ENCODE data around the gene LIMS2. TPM values are rescaled to one million over a fixed set of nuclear protein-coding genes. Genes with fewer than 3 reads are reported as not detected.

Gene LIMS2
- total and polyA plus RNA-seq, 2 donors (not counting 3 experiments of a cell fraction or from before 2014, with no cell fraction given) = 48.3 to 55.6 TPM

DNA sequence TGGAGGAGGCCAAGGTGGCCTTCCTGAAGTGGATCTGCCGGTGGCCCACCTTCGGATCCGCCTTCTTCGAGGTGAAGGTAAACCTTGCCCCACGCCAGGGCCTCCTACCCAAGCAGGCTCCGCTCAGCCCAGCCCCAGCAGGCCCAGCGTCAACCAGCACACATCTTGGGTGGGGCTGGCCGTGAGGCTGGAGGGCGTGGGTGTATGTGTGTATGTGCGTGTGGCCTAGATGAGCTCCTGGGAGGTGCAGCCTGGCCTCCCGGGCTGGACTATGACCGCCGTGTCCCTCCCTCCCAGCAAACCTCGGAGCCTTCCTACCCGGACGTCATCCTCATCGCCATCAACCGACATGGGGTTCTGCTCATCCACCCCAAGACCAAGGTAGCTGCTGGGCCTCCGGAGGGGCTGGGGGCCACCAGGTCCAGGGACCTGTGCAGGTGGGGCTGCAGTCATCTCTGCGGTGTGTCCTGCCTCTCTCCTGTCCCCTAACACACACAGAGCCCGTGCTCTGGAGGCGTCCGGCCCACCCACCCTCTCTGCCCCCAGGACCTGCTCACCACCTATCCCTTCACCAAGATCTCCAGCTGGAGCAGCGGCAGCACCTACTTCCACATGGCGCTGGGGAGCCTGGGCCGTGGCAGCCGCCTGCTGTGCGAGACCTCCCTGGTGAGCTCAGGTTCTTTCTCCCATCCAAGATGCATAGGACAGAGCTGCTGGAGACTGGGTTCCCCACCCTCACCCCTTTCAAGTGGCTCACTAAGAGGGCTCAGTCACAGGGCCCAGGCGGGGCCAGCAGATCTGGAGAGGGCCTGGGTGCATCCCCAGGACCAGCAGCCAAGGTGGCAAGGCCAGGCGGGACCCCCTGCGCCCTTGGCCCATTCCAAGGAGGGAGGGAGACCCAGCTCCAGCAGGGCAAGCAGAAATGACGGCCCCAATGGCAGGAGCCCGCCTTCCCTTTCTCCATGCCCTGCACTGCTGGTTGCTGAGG lies 38.8 kb downstream of the LIMS2 start:
- Histone ChIP-seq H3K9me1 (replicated peaks; ENCODE audit: control insufficient read depth, extremely low read depth, insufficient read depth, low read length) (no peaks in the 10 kb centered on the region), H3K4me3 (replicated peaks in 1 of 3; ENCODE audit: insufficient read depth in 1 of 3, low read depth in 1 of 3, low read length in 3 of 3) (no peak overlapping the region), H3K27me3 (ENCODE audit: control insufficient read depth in 2 of 2, insufficient read depth in 2 of 2, low read length in 2 of 2) (no peaks in the 10 kb centered on the region), H3K9me3 (replicated peaks; ENCODE audit: control insufficient read depth, insufficient read depth, low read length) (no peaks in the 10 kb centered on the region), H2AFZ (ENCODE audit: low read depth, low read length) (no peak overlapping the region), H3K27ac (ENCODE audit: insufficient read depth, low read depth, low read length) (peak overlapping the region; percentile 92), H3K4me1 (ENCODE audit: control insufficient read depth, extremely low read depth, insufficient read depth, low read length) (peaks cover 26% of the 10 kb centered on the region), H3K79me2 (ENCODE audit: control insufficient read depth, insufficient read depth, low read length) (no peaks in the 10 kb centered on the region), H3K4me2 (ENCODE audit: insufficient read depth, low read length) (no peak overlapping the region), H3K36me3 (ENCODE audit: control insufficient read depth in 2 of 2, extremely low read depth in 1 of 2, insufficient read depth in 2 of 2, low read length in 2 of 2) (no peaks in the 10 kb centered on the region), H3K9ac (replicated peaks; ENCODE audit: extremely low read depth, insufficient read depth, low read length) (peak overlapping the region; percentile 76), H4K20me1 (replicated peaks; ENCODE audit: control insufficient read depth, extremely low read depth, insufficient read depth, low read length) (no peaks in the 10 kb centered on the region)
- DNase-seq (ENCODE audit: low read depth, low spot score) (no peak), FAIRE-seq (no peak)
- intact Hi-C loops (cut with micrococcal nuclease) (loop anchor here (1.0 to 2.0 kb wide), 4 partner anchors 23 to 110 kb away; partner anchors contain the start of genes IWS1 and SFT2D3), dilution Hi-C loops (cut with MboI; ENCODE audit: extremely low pct_ligation_motif_present, low sequenced_read_pairs) (no loop called here)
- ChIA-PET POLR2A (no interaction called here), CTCF (interaction anchor here (2.2 to 6.3 kb wide), 5 partner anchors 12 to 59 kb away, joined by 5 to 77 read pairs (median 37); partner anchors contain the start of gene LIMS2)
- no TSS peak for BruUV-seq (replicated peaks)
- no peak for TF ChIP-seq MYC (IDR thresholded peaks at IDR 0.05; ENCODE audit: low read depth, low read length)
- no peak for TF ChIP-seq JUN (IDR thresholded peaks at IDR 0.05; ENCODE audit: borderline replicate concordance, insufficient read depth, insufficient read length, low read depth)
- no peak for TF ChIP-seq POLR2AphosphoS5 (IDR thresholded peaks at IDR 0.05; ENCODE audit: insufficient read depth, low read depth, low read length)
- TF ChIP-seq, protein P1, sequence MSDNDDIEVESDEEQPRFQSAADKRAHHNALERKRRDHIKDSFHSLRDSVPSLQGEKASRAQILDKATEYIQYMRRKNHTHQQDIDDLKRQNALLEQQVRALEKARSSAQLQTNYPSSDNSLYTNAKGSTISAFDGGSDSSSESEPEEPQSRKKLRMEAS (IDR thresholded peaks at IDR 0.05; ENCODE audit: insufficient read depth, insufficient read length) = no peak
- TF ChIP-seq FOS (IDR thresholded peaks at IDR 0.05; ENCODE audit: borderline replicate concordance, insufficient read depth, low read length) = no peak
- no peak for TF ChIP-seq GATA2 (IDR thresholded peaks at IDR 0.05; ENCODE audit: insufficient read depth, insufficient read length, low read depth, low read length)
- TF ChIP-seq EZH2 (IDR thresholded peaks at IDR 0.05; ENCODE audit: borderline replicate concordance, low read depth, low read length, severe bottlenecking) = no peak
- TF ChIP-seq POLR2A (IDR thresholded peaks at IDR 0.05; ENCODE audit: low read depth, low read length) = no peak
- no peak for TF ChIP-seq CTCF (IDR thresholded peaks at IDR 0.05; ENCODE audit: extremely low read depth in 1 of 2, insufficient read depth in 1 of 2, low read depth in 1 of 2, low read length in 2 of 2)
